ENCODE results near the gene ELF4. TPM values are rescaled to one million over a fixed set of nuclear protein-coding genes. Genes with fewer than 3 reads are reported as not detected.

ELF4 gene
- total RNA-seq, 1 experiment from 2014 or later, result 0.81 TPM

- Histone ChIP-seq H3T11ph (ENCODE audit: low read length) (no peak overlapping the region), H2BK5ac (ENCODE audit: insufficient read length, low read length) (no peak overlapping the region), H2BK20ac (ENCODE audit: low read depth, low read length, poor library complexity, severe bottlenecking) (no peak overlapping the region), H3K4ac (ENCODE audit: low read depth, low read length) (no peak overlapping the region), H3K79me1 (ENCODE audit: insufficient read depth, low read depth, low read length, poor library complexity, severe bottlenecking) (no peaks in the 10 kb centered on the region), H4K5ac (ENCODE audit: insufficient read length, low read depth, low read length) (no peak overlapping the region), H3K23me2 (ENCODE audit: insufficient read length, low read depth, low read length, poor library complexity, severe bottlenecking) (no peaks in the 10 kb centered on the region), H3K4me1 (ENCODE audit: insufficient read depth, low read length) (no peaks in the 10 kb centered on the region), H3K23ac (ENCODE audit: insufficient read length, low read depth, low read length) (no peak overlapping the region), H4K20me1 (ENCODE audit: control insufficient read depth, insufficient read depth, insufficient read length) (no peaks in the 10 kb centered on the region), H4K8ac (replicated peaks; ENCODE audit: insufficient read length, low read depth, low read length) (no peak overlapping the region), H2BK12ac (ENCODE audit: insufficient read length, low read depth, low read length) (no peak overlapping the region), H3K79me2 (ENCODE audit: insufficient read depth, low read length) (no peaks in the 10 kb centered on the region), H3K18ac (ENCODE audit: insufficient read length, low read depth, low read length) (no peak overlapping the region), H2BK15ac (ENCODE audit: low read depth, low read length) (no peak overlapping the region), H2AK5ac (ENCODE audit: insufficient read length, low read length) (no peak overlapping the region), H3K9me3 (ENCODE audit: control insufficient read depth, low read depth, low read length) (peaks cover 34% of the 10 kb centered on the region), H3K56ac (ENCODE audit: insufficient read length, low read depth, low read length) (no peak overlapping the region), H3K27ac (ENCODE audit: insufficient read length, low read depth, low read length) (no peak overlapping the region), H3K4me2 (ENCODE audit: insufficient read depth, insufficient read length, low read length) (no peak overlapping the region), H3K9ac (ENCODE audit: extremely low read depth, insufficient read length, low read length) (no peak overlapping the region), H2AFZ (ENCODE audit: low read length) (no peak overlapping the region), H3K14ac (ENCODE audit: insufficient read depth, low read length) (no peak overlapping the region), H3K27me3 (ENCODE audit: insufficient read depth, low read length) (no peaks in the 10 kb centered on the region), H2BK120ac (ENCODE audit: low read depth, low read length, poor library complexity, severe bottlenecking) (no peak overlapping the region), H4K91ac (ENCODE audit: insufficient read length, low read depth, low read length) (no peak overlapping the region)
- Mint-ChIP-seq H3K36me3 (ENCODE audit: insufficient read depth in 1 of 3, low read depth in 3 of 3) (peaks cover 28 to 79% (median 59%) of the 10 kb centered on the region in 3 experiments; a peak in 6 of 7 replicates), H3K4me3 (no peak overlapping the region), H3K4me1 (peaks cover 6 to 9% of the 10 kb centered on the region in 2 experiments), H3K27me3 (ENCODE audit: low read depth) (peaks cover 24% of the 10 kb centered on the region), H3K9me3 (peaks cover 0 to 59% of the 10 kb centered on the region in 2 experiments; a peak in 2 of 5 replicates), H3K27ac (no peak overlapping the region)
- DNase-seq, result no peak
- TF ChIP-seq, protein P1, sequence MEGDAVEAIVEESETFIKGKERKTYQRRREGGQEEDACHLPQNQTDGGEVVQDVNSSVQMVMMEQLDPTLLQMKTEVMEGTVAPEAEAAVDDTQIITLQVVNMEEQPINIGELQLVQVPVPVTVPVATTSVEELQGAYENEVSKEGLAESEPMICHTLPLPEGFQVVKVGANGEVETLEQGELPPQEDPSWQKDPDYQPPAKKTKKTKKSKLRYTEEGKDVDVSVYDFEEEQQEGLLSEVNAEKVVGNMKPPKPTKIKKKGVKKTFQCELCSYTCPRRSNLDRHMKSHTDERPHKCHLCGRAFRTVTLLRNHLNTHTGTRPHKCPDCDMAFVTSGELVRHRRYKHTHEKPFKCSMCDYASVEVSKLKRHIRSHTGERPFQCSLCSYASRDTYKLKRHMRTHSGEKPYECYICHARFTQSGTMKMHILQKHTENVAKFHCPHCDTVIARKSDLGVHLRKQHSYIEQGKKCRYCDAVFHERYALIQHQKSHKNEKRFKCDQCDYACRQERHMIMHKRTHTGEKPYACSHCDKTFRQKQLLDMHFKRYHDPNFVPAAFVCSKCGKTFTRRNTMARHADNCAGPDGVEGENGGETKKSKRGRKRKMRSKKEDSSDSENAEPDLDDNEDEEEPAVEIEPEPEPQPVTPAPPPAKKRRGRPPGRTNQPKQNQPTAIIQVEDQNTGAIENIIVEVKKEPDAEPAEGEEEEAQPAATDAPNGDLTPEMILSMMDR (conservative IDR thresholded peaks at IDR 0.05), result no peak
- no CpG with 5 or more reads among the region's 3 CpGs for WGBS (ENCODE audit: extremely low coverage, insufficient read length, low lambda C conversion rate)
Observed at GRCh38 chrX:130144509-130144908, 34.2 kb upstream of the ELF4 start.

Data from H9 (cell line).